ENCODE measurements around the gene RNF17. TPM values are rescaled to one million over a fixed set of nuclear protein-coding genes. Genes with fewer than 3 reads are reported as not detected.

RNF17 gene
- total RNA-seq, 1 experiment from 2014 or later: not detected

DNA sequence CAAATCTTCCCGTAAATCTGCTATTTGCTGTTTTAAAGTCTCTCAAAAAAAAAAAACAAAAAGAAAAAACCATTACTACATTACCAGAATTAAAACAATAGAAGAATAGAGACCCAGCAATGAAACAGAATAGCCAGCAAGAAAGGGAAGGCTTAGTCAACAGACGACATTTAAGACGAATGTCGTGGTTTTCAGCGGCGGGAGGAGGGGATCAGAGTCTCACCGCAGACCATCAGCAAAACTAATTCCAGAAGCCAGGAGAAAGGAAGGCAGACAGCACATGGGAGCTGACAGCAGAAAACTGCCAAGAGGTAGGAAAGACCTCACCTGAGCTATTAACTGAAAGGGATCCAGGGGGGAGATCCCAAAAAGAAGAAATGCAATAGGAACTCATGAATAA, 128.9 kb downstream of the RNF17 start:
- no peak for DNase-seq (ENCODE audit: extremely low read depth, low read depth)

DNA sequence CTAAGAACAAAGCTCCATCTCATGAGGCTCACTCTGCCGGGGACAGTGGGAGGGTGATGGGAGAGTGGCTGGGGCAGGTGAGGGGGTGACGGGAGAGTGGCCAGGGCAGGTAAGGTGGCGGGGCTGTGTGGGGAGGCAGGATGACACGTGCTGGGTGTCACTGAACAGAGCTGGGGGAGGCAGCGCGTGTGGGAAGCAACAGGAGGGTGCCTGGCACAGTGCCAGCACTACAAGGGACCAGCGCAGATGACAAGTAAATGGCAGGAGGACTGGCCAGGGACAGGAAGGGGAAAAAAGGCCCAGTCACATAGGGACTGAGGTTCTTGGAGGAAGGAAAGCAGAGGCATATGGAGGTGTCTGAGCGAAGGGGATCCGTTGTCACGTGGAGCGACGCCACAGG, 129.9 kb downstream of the RNF17 start:
- no peak for DNase-seq (ENCODE audit: extremely low read depth, low read depth)

DNA sequence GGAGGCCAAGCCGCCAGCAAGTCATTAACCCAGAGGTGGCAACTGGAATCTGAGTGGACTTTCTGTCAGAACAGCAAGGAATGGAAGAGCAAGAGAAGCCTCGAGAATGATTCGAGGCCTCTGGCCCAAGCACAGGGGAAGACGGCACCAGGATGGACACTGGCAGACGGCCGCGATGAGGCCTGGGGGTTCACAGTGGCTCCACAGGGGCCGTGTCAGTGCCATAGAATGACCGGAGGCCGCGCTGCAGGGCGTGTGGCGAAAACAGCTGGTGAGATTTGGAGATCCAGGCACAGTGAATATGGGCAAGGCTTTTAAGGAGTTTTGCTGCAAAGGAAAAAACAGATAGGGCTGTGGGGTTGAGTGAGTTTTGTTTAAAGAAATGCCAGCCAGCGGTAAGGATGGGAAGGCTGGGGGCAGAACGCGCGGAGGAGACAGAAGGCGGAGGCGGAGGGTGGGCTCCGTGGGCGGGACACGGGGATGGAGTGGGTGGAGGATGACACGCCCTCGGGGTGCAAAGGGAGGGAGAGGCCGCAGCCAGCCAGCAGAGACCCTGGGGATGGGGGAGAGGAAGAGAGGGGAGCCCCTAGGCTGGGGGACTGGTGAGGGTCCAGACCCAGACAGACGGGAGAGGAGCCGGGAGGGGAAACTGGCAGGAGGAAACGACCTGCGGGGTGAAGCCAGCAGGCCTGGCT, 130.5 kb downstream of the RNF17 start:
- DNase-seq (ENCODE audit: extremely low read depth, low read depth): no peak

DNA sequence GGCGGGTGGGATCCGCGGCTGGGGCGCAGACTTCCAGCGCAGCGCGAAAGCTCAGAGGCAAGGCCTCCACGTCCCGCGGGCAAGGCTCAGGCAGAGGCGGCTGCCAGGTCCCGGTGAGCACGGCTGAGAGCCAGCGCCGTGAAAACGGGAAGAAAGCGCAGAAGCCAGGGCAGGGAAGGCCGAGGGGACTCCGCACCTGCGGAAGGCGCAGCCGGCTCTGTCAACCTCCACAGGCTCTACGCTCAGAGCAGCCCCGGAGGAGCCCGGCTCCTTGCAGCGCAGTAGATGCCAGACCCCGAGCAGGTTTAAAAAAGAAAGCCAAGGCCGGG, 131.0 kb downstream of the RNF17 start:
- no peak for DNase-seq (ENCODE audit: extremely low read depth, low read depth)

DNA sequence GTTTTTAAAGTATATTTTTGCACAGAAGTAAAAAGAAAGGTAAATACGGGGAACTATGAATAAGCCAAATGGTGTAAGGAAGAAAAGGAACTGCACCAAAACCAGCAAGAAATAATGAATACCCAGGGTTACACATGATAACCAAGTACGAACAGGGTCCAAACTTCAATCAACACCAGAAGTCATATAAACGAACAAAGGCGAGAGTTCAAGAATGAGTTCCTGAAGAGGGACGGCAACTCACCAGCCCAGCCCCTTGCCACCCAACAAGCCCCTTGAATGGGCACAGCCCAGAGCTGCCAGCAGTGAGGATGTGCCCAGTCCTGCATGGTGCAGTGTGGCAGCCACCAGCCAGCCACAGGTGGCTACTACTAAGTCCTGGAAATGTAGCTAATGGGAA, 132.1 kb downstream of the RNF17 start:
- DNase-seq (ENCODE audit: extremely low read depth, low read depth): no peak

DNA sequence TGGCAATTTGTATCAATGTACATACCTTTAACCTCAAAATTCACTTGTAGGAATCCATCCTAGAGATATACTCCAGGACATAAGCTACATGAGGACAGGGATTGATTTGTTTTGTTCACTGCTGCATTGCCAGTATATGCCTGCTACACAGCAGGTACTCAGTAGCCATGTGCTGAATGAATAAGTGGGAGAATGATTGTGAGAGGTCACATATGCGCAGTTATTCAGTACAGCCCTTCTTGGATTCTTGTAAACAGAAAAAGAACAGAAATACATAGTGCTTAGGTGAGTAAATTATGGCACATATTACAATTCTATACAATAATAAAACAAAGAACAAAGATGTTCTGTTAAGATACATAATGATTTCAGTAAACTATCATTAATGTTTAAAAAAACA, 133.3 kb downstream of the RNF17 start:
- no peak for DNase-seq (ENCODE audit: extremely low read depth, low read depth)

DNA sequence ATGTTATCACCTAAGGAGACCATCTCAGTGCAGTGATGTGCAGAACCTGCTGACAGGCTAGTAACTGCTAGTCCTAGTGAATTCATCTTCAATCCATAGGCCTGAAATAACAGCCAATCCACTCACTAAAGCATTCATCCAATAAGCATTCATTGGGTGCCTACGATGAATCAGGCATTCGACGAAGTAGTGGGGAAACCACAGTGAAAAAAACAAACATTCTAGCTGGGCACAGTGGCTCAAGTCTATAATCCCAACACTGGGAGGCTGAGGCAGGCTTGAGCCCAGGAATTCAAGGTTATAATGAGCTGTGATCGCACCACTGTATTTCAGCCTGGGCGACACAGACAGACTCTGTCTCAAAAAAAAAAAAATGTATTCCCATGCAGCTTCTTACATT, 135.6 kb downstream of the RNF17 start:
- no peak for DNase-seq (ENCODE audit: extremely low read depth, low read depth)

DNA sequence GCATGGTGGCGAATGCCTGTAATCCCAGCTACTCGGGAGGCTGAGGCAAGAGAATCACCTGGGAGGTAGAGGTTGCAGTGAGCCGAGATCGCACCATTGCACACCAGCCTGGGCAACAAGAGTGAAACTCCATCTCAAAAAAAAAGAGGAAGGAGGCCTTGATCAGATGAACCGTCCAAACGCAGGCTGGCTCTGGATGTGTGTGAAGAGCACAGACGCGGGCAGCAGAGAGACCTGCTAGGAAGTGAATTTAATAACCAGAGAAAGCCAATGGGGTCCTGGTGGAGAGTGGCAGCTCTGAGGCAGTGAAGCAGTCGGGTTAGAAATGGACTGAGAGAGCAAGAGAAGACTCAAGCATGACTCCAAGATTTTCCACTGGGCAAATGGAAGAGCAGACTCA, 136.5 kb downstream of the RNF17 start:
- DNase-seq (ENCODE audit: extremely low read depth, low read depth): no peak

DNA sequence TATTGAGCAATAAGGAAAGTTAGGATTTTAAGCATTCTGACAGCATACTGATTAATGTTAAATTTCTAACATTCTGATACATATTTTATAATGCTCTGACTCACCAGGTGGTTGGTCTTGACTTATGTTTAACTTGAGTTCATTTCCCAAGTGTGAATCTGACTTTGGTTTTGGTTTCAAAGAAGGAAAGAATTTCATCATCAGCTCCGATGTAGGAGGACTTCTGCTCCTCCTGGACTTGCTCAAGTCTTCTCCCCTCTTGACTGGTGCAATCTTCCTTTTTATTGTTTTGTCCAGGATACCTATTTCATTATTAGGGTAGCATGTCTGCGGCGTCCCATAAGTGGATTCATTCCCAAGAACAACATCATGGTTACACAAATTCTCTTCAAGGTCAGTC, 141.3 kb downstream of the RNF17 start:
- DNase-seq (ENCODE audit: extremely low read depth, low read depth): no peak

DNA sequence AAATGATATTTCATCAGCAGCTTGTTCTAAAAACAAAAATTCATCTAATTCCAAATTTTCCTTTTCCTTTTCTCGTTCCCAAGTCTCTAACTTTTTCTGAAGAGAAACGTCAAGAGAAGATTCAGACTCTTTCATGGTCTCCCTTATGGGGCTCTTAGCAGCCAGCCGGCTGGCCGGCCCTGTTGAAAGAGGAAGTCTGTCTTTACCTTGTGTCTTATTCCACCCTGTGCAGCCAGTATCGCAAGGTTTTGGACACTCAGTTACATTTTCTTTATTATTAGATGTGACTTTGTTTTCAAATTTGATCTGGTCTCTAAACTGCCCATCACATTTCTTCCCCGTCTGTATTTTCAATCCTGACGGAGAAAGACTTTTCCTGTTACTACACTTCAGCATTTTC, 142.3 kb downstream of the RNF17 start:
- no peak for DNase-seq (ENCODE audit: extremely low read depth, low read depth)

DNA sequence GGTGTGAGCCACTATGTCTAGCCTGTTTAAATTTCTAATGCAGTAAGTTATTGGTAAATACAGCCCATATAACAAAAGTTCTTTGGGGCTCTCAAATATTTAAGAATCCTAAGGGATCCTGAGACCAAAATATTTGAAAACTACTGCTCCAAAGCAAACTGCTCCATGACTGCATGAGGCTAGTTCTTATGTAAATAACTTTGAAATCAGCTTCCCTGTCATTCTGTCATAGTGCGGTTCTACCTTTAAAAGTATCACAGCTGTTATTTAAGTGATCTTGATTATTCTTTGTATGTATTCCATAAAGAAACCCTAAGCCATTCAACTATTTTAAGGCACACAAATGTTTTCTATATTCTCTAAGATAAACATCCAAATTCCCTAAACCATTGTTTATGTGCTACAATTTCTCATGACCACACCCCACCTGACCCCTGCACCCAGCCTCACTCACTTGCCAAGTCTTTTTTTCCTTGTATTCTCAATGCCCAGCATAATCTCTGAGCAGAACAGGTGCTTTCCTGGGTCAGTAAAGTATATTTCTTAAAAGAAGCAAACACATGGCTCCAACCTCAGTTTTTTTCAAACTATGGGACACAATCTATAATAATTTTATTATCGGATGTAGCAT, 146.6 kb downstream of the RNF17 start:
- no peak for DNase-seq (ENCODE audit: extremely low read depth, low read depth)

DNA sequence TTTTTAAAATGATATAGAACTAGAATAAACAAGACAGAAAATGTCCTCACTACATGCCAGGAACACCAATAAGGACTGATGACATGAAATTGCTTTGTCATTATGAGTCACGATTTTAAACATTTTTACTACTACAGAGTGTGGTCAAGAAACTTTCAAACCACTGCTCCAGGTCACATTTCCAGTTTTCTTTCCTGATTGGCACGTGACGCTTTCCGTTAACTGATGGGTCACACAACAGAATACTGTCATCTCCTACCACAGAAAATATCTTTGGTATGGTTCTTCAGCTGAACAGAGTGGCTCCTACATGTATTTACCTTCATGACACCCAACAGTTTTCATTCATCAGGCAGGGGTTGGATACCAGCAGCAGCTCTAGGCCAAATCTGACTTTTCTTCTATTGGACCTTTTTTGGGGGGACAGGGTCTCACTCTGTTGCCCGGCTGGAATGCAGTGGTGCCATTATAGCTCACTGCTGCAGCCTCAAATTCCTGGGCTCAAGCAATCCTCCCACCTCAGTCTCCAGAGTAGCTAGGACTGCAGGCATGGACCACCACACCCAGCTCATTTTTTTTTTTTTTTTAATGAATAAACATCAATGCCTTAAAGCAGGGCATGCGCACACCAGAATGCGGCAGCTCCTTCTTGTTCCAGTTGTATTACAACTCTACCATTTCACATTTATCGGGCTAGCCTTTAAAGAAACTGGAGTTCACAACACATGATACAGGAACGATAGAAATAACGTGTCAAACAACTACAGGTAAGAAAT, 147.4 kb downstream of the RNF17 start:
- DNase-seq (ENCODE audit: extremely low read depth, low read depth): peak; percentile 72

DNA sequence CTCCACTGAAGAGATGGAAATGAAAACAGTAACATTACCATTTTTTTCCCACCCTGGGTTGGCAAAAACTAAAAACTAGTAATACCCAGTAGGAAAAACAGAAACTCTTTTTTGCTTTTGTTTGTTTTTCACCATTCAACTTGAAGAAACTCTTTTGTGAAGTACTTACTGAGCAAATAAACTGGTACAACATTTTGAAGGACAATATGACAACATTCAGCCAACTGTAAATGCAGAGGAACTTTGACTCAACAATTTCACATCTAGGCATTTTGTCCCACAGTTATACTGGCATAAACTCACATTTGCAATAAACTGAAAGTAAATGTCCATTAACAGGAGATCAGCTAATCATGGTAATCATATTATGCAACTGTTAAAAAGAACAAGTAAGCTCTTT, 152.5 kb downstream of the RNF17 start:
- DNase-seq (ENCODE audit: extremely low read depth, low read depth): no peak

DNA sequence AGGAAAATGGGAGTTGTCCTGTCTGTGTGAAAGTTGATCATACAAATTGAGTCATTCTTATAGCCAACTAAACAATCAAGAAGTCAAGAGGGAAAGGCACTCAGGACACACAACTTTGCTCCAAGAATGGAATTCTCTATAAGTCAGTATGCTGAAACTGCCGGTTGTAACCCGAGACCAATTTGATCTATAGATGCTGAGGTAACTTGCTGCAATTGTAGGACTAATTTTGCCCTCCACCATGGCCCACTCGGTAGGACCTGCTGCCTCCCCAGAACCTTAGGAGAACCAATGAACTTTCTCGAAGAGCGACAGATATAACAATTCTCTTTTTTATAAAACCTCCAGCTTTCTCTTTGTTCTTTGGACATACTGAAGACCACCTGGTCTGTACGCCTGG, 157.0 kb downstream of the RNF17 start:
- no peak for DNase-seq (ENCODE audit: extremely low read depth, low read depth)

DNA sequence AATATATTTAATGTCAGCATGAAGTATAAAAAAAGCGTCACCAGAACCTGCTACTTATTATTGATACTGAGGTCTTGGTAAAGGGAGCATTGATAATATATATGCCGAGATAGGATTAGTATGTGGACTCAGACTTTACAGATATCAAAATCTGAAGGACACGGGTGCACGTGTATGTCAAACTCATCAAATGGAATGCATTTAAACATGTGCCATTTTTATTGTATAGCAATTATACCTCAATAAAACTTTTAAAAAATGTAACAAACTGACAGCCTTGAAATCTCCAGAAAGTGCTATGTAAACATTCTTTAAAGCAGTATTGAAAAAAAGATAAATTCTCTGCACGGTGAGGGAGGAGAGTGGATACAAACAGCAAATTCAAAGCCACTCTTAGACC, 157.9 kb downstream of the RNF17 start:
- DNase-seq (ENCODE audit: extremely low read depth, low read depth): no peak

DNA sequence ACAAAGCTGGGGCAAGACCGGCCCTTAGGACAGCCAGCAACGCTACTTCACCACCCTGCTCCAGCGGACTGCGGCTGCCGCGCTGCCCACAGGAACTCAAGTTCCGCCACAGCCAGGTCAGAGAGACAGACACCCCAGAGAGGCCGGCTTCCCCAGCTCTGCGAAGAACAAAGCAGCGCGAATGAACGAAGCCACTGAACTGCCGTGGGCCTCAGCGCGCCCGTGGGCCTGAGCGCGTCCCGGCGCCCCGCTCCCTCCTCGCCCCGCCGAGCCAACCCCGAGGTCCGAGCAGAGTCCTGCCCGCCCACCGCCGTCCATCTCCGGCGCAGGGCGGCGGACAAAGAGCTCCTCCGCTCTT, 158.4 kb downstream of the RNF17 start:
- no peak for DNase-seq (ENCODE audit: extremely low read depth, low read depth)

DNA sequence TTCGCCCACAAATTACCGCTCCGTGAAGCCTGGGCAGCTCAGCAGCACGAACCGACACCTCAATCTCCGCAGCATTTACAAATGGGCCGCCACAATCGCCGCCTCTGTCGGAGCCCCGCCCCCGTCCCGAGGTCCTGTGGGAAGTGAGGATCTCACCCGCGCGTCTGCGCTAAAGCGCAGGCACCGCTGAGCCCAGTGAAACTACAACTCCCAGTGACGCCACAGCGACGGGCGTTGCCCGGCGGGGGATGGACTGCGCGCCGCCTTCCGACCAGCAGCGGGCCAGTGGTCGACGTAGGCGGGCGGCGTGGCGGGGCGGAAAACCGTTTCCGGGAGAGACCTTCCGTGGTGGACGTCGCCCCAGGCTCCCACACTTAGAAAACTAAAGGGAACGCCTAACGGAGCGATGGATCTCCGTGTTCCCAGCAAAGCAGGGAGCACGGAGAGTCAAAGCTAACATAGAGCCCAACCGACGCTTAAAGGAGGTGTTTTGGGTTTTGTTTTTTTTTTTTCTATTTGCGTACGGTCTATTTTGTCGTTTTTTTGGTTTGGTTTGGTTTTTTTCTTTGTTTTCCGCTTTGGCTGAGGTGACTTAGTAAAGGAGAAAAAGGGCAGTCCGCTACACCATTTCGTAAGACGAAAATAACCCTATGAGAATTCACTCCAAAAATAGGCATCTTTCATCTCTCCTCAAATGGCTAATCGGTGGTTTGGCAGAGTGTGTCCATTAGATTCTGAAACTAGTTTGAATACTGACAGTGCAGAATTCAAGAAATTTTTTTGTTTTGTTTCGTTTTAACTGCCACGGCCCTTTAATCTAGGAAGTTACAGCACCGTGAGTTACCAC, 159.0 kb downstream of the RNF17 start:
- DNase-seq (ENCODE audit: extremely low read depth, low read depth): peak; percentile 94

DNA sequence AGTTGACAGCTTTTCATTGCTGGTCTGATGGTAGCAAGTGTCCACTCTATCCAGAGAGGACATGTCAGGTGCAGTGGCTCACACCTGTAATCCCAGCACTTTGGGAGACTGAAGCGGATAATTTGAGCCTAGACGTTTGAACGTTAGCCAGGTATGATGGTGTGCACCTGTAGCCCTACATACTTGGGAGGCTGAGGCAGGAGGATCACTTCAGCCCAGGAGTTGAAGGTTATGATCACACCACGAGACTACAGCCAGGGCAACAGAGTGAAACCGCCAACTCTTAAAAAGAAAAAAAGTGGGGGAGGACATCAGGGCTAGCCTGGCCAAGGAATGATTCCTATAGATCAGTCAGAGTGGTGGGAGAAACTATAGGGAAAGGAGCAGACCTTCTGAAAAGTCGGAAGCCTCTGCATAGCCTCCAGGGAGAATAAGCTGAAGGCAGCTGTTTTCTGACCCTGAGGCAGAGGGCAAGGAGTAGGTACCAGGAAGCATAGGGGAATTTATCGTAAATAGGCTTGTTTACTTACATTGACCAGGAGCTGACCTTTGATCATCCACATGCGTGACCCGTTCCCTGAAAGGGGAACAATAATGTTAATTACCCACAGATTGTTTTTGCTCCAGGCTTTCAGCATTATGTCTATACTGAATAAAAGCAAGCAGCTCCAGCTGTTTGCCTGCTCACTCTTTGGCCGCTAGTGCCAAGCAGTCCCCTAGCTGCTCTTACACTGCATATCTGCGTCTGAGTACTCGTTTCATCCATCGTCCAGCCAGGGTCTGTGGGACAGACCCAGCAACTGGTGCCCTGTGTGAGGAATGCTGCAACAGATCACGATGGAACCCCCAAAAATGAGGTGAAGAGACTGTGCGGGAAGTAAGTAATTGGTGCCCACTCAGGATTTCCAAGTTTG, 161.6 kb downstream of the RNF17 start:
- no peak for DNase-seq (ENCODE audit: extremely low read depth, low read depth)

DNA sequence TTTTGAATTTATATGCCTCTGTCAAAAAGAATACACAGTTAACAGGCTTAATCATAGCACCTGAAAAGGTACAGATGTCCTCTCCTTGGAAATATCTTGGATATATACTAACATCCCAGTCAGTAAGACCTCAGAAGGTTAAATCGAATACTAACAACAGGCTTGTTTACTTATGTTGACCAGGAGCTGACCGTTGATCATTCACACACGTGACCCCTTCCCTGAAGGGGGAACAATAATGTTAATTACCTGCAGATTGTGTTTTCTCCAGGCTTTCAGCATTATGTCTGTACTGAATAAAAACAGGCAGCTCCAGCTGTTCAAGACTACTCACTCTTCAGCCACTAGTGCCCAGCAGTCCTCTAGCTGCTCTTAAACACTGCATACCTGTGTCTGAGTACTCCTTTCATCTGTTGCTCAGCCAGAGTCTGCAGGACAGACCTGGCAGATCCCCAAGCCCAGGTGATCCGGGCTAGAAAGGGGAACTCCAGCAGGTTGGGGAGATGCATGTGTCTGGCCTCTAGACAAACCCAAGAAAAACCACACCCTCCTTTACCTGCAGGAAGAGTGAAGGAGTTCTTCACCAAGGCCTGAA, 163.9 kb downstream of the RNF17 start:
- DNase-seq (ENCODE audit: extremely low read depth, low read depth): no peak

DNA sequence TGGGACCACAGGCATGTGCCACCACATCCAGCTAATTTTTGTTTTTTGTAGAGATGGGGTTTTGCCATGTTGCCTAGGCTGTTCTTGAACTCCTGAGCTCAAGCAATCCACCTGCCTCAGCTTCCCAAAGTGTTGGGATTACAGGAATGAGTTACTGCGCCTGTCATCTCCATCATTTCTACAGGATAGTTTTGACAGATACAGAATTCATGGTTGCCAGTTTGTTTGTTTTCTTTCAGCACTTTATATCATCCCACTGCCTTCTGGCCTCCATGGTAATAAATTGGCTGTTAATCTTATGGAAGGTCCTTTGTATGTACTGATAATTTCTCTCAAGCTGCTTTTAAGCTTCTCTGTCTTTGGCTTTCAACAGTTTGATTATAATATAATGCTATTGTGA, 165.2 kb downstream of the RNF17 start:
- no peak for DNase-seq (ENCODE audit: extremely low read depth, low read depth)

Data from NCI-H460 (cell line).